HTR-8/SVneo (cell line): ENCODE results near the gene CPT1A.

Experiments used
- DNase-seq: peaks from one replicate; pipeline ENCODE4 v3.0.0; 2011; ENCODE audit warnings: low spot score, mixed read lengths; ENCODE audit not compliant: insufficient read length
- FAIRE-seq: peaks from 2 replicates; lab custom pipeline; 2011; peaks lifted over from hg19 to GRCh38; lab: Jason Lieb, UNC

Gene CPT1A

GRCh38 chr11:68763926-68764657 is 77.6 kb downstream of the CPT1A start:
- DNase-seq = no peak
- FAIRE-seq = peak; percentile 64

- DNase-seq (peak; percentile 57), FAIRE-seq (peak; percentile 72)
These were observed 78.5 kb downstream of the CPT1A start for GRCh38 chr11:68763181-68763721.

- FAIRE-seq (peak; percentile 64), DNase-seq (no peak)
These were observed 79.2 kb downstream of the CPT1A start for GRCh38 chr11:68762481-68762880.

- DNase-seq = no peak
- FAIRE-seq = no peak
These were observed 79.9 kb downstream of the CPT1A start for GRCh38 chr11:68761801-68762200.

- no peak for FAIRE-seq
- no peak for DNase-seq
These were observed 81.7 kb downstream of the CPT1A start for GRCh38 chr11:68759991-68760390.

- no peak for FAIRE-seq
- DNase-seq = no peak
These were observed 84.0 kb downstream of the CPT1A start for GRCh38 chr11:68757711-68758110.

GRCh38 chr11:68756171-68756766 is 85.4 kb downstream of the CPT1A start:
- peak; percentile 28 for FAIRE-seq
- DNase-seq = no peak

GRCh38 chr11:68753300-68753699 is 88.4 kb downstream of the CPT1A start:
- DNase-seq (no peak), FAIRE-seq (no peak)

GRCh38 chr11:68751331-68751856 is 90.3 kb downstream of the CPT1A start, which contains the start of gene TESMIN:
Gene TESMIN (minus strand): TSS chr11:68751520. CDS start chr11:68750660, 860 bp downstream.
- DNase-seq (peak; percentile 97), FAIRE-seq (peak; percentile 98)

GRCh38 chr11:68751004-68751325 is 90.8 kb downstream of the CPT1A start:
- no peak for FAIRE-seq
- DNase-seq = no peak

GRCh38 chr11:68750195-68751003 is 91.3 kb downstream of the CPT1A start:
- FAIRE-seq = no peak
- DNase-seq = no peak

- DNase-seq (no peak), FAIRE-seq (peak; percentile 55)
These were observed 92.2 kb downstream of the CPT1A start for GRCh38 chr11:68749229-68750123.

- DNase-seq = no peak
- no peak for FAIRE-seq
These were observed 93.7 kb downstream of the CPT1A start for GRCh38 chr11:68748061-68748460.

- FAIRE-seq (no peak), DNase-seq (no peak)
These were observed 98.2 kb downstream of the CPT1A start for GRCh38 chr11:68743539-68743938.

- DNase-seq = no peak
- peak; percentile 70 for FAIRE-seq
These were observed 100.3 kb downstream of the CPT1A start for GRCh38 chr11:68741463-68741862.

GRCh38 chr11:68735646-68736045 is 106.1 kb downstream of the CPT1A start:
- FAIRE-seq (peak; percentile 82), DNase-seq (no peak)

- no peak for DNase-seq
- no peak for FAIRE-seq
These were observed 106.6 kb downstream of the CPT1A start for GRCh38 chr11:68735125-68735524.

GRCh38 chr11:68734111-68734510 is 107.6 kb downstream of the CPT1A start:
- FAIRE-seq (no peak), DNase-seq (no peak)

GRCh38 chr11:68727783-68728182 is 113.9 kb downstream of the CPT1A start:
- FAIRE-seq = no peak

GRCh38 chr11:68724293-68724692 is 117.4 kb downstream of the CPT1A start:
- DNase-seq = no peak
- no peak for FAIRE-seq

More at GRCh38 chr11:68727783-68728182, 113.9 kb downstream of the CPT1A start:
- no peak for DNase-seq
